ENCODE data around the gene G0S2. TPM values are rescaled to one million over a fixed set of nuclear protein-coding genes. Genes with fewer than 3 reads are reported as not detected.

Gene G0S2
- total RNA-seq, 1 experiment from 2014 or later: 0.35 TPM

GRCh38 chr1:209629621-209630382 lies 45.4 kb upstream of the G0S2 start:
- H3K23me2 ChIP-seq (ENCODE audit: insufficient read length, low read depth, low read length, poor library complexity, severe bottlenecking): no peaks in the 10 kb centered on the region
- H2AFZ ChIP-seq (ENCODE audit: low read length): no peak overlapping the region
- no peak overlapping the region for H3K9ac ChIP-seq (ENCODE audit: extremely low read depth, insufficient read length, low read length)
- H4K91ac ChIP-seq (ENCODE audit: insufficient read length, low read depth, low read length): no peak overlapping the region
- no peak overlapping the region for H2BK15ac ChIP-seq (ENCODE audit: low read depth, low read length)
- H3K27me3 ChIP-seq (ENCODE audit: insufficient read depth, low read length): no peaks in the 10 kb centered on the region
- H2BK12ac ChIP-seq (ENCODE audit: insufficient read length, low read depth, low read length): no peak overlapping the region
- no peak for TF ChIP-seq CTCF (conservative IDR thresholded peaks at IDR 0.05)
- H3T11ph ChIP-seq (ENCODE audit: low read length): no peak overlapping the region
- H3K4me2 ChIP-seq (ENCODE audit: insufficient read depth, insufficient read length, low read length): no peak overlapping the region
- H3K79me2 ChIP-seq (ENCODE audit: insufficient read depth, low read length): no peaks in the 10 kb centered on the region
- Mint-ChIP-seq H3K4me1 (peaks cover 34% of the 10 kb centered on the region in 2 experiments), H3K36me3 (ENCODE audit: insufficient read depth in 1 of 3, low read depth in 3 of 3) (no peaks in the 10 kb centered on the region), H3K9me3 (no peaks in the 10 kb centered on the region), H3K27ac (no peak overlapping the region), H3K4me3 (no peak overlapping the region), H3K27me3 (ENCODE audit: low read depth) (peaks cover 8% of the 10 kb centered on the region)
- H3K56ac ChIP-seq (ENCODE audit: insufficient read length, low read depth, low read length): no peak overlapping the region
- H2AK5ac ChIP-seq (ENCODE audit: insufficient read length, low read length): no peak overlapping the region
- no peak overlapping the region for H3K18ac ChIP-seq (ENCODE audit: insufficient read length, low read depth, low read length)
- no peaks in the 10 kb centered on the region for H4K20me1 ChIP-seq (ENCODE audit: control insufficient read depth, insufficient read depth, insufficient read length)
- H4K8ac ChIP-seq (replicated peaks; ENCODE audit: insufficient read length, low read depth, low read length): no peak overlapping the region
- no peak overlapping the region for H3K27ac ChIP-seq (ENCODE audit: insufficient read length, low read depth, low read length)
- DNase-seq: no peak
- no CpG with 5 or more reads among the region's 11 CpGs for WGBS (ENCODE audit: extremely low coverage, insufficient read length, low lambda C conversion rate)
- H2BK20ac ChIP-seq (ENCODE audit: low read depth, low read length, poor library complexity, severe bottlenecking): no peak overlapping the region
- no peak overlapping the region for H2BK120ac ChIP-seq (ENCODE audit: low read depth, low read length, poor library complexity, severe bottlenecking)
- no peak overlapping the region for H3K23ac ChIP-seq (ENCODE audit: insufficient read length, low read depth, low read length)
- H2BK5ac ChIP-seq (ENCODE audit: insufficient read length, low read length): no peak overlapping the region
- no peaks in the 10 kb centered on the region for H3K9me3 ChIP-seq (ENCODE audit: control insufficient read depth, low read depth, low read length)
- H3K79me1 ChIP-seq (ENCODE audit: insufficient read depth, low read depth, low read length, poor library complexity, severe bottlenecking): no peaks in the 10 kb centered on the region
- H3K14ac ChIP-seq (ENCODE audit: insufficient read depth, low read length): no peak overlapping the region
- no peak overlapping the region for H3K4ac ChIP-seq (ENCODE audit: low read depth, low read length)
- no peaks in the 10 kb centered on the region; the same call in 1 of the 2 replicates for H3K4me1 ChIP-seq (ENCODE audit: insufficient read depth, low read length)
- no peak overlapping the region for H4K5ac ChIP-seq (ENCODE audit: insufficient read length, low read depth, low read length)
